ENCODE data around the gene CRTC2. TPM values are rescaled to one million over a fixed set of nuclear protein-coding genes. Genes with fewer than 3 reads are reported as not detected.

Gene CRTC2
- total RNA-seq, 1 experiment from 2014 or later = 39.3 TPM

- H3K9me3 ChIP-seq (ENCODE audit: control insufficient read depth, insufficient read depth, low read depth, low read length) = no peaks in the 10 kb centered on the region
- intact Hi-C loops (cut with micrococcal nuclease; ENCODE audit: unreplicated experiment) = loop anchor here (5.0 kb wide), 1 partner anchor 98 kb away; no protein-coding TSS in a partner anchor
- peak overlapping the region in 1 of 2 experiments; percentile 76; a peak in 3 of 4 replicates for H3K4me3 ChIP-seq (ENCODE audit: low read depth in 2 of 2, low read length in 2 of 2)
- ChIA-PET CTCF (interaction anchor here (0.6 kb wide), 2 partner anchors 18 to 38 kb away, joined by 3 to 6 read pairs; partner anchors contain the start of gene CRTC2), POLR2A (interaction anchor here (0.5 kb wide), 1 partner anchor 232 kb away, joined by 10 read pairs; no protein-coding TSS in a partner anchor)
- TF ChIP-seq CTCF (IDR thresholded peaks at IDR 0.05) (no peak; the same call in 1 of the 2 replicates), REST (IDR thresholded peaks at IDR 0.05; ENCODE audit: insufficient read depth in 1 of 2, low read depth in 2 of 2, low read length in 1 of 2) (no peak), POLR2AphosphoS5 (IDR thresholded peaks at IDR 0.05; ENCODE audit: low read depth, low read length) (no peak), TCF7L2 (IDR thresholded peaks at IDR 0.05; ENCODE audit: low read depth, low read length) (no peak), SIN3A (IDR thresholded peaks at IDR 0.05; ENCODE audit: borderline replicate concordance, insufficient read depth, low read depth, low read length) (no peak)
- no peak for ATAC-seq
- H3K4me1 ChIP-seq (ENCODE audit: control insufficient read depth, insufficient read depth, low read length) = peaks cover 19% of the 10 kb centered on the region
- no peak for DNase-seq (ENCODE audit: low read depth, low spot score)
- H3K27me3 ChIP-seq (ENCODE audit: control insufficient read depth, insufficient read depth, low read length) = no peaks in the 10 kb centered on the region
- H3K36me3 ChIP-seq (ENCODE audit: control insufficient read depth, insufficient read depth, low read length) = no peaks in the 10 kb centered on the region
- TSS peak; percentile 57 for BruUV-seq (replicated peaks)
- peak overlapping the region; percentile 92 for H3K27ac ChIP-seq (ENCODE audit: low read length)
- in situ Hi-C loops (cut with HindIII; ENCODE audit: low pct_unique_long_range_greater_than_20kb, low sequenced_read_pairs) = no loop called here
Observed at GRCh38 chr1:153919876-153920852, 38.2 kb downstream of the CRTC2 start.

- ATAC-seq = no peak
- Histone ChIP-seq H3K36me3 (ENCODE audit: control insufficient read depth, insufficient read depth, low read length) (no peaks in the 10 kb centered on the region), H3K27me3 (ENCODE audit: control insufficient read depth, insufficient read depth, low read length) (no peaks in the 10 kb centered on the region), H3K27ac (ENCODE audit: low read length) (no peak overlapping the region), H3K9me3 (ENCODE audit: control insufficient read depth, insufficient read depth, low read depth, low read length) (no peaks in the 10 kb centered on the region), H3K4me1 (ENCODE audit: control insufficient read depth, insufficient read depth, low read length) (peaks cover 17% of the 10 kb centered on the region), H3K4me3 (ENCODE audit: low read depth in 2 of 2, low read length in 2 of 2) (no peak overlapping the region)
- TF ChIP-seq REST (IDR thresholded peaks at IDR 0.05; ENCODE audit: insufficient read depth in 1 of 2, low read depth in 2 of 2, low read length in 1 of 2) (no peak), POLR2AphosphoS5 (IDR thresholded peaks at IDR 0.05; ENCODE audit: low read depth, low read length) (no peak), TCF7L2 (IDR thresholded peaks at IDR 0.05; ENCODE audit: low read depth, low read length) (no peak), CTCF (IDR thresholded peaks at IDR 0.05) (no peak), SIN3A (IDR thresholded peaks at IDR 0.05; ENCODE audit: borderline replicate concordance, insufficient read depth, low read depth, low read length) (no peak)
- POLR2A ChIA-PET = no interaction called here
- DNase-seq (ENCODE audit: low read depth, low spot score) = no peak
- in situ Hi-C loops (cut with HindIII; ENCODE audit: low pct_unique_long_range_greater_than_20kb, low sequenced_read_pairs) = no loop called here
- CTCF ChIA-PET = interaction anchor here (0.6 kb wide), 1 partner anchor 95 kb away, joined by 5 read pairs; no protein-coding TSS in a partner anchor
- BruUV-seq (replicated peaks) = no TSS peak
- intact Hi-C loops (cut with micrococcal nuclease; ENCODE audit: unreplicated experiment) = no loop called here
Observed at GRCh38 chr1:153916297-153916696, 42.1 kb downstream of the CRTC2 start.
